IMR-90 (cell line): ENCODE results near the gene KRT73. TPM values are rescaled to one million over a fixed set of nuclear protein-coding genes. Genes with fewer than 3 reads are reported as not detected.

ENCODE experiments used
- ATAC-seq: fragments of 200-7000 bp; cut with Tn5 transposase; 2 replicates; pipeline ENCODE4 v1.9.1; 2020; ENCODE audit warnings: low read depth, mild to moderate bottlenecking, moderate library complexity
- BruUV-seq: library from RNA; stranded (reverse); fragments of 400-500 nt; replicated peaks from 2 replicates; lab custom pipeline; 2021; lab: Mats Ljungman, UMichigan
- CTCF ChIA-PET: fragments of 300-600 bp; formaldehyde crosslinking; extraction: SDS; loops from one replicate; lab custom pipeline; 2021; ENCODE audit warnings: antibody characterized with exemption; lab: Yijun Ruan, JAX
- POLR2A ChIA-PET: fragments of 300-600 bp; sonication (Branson Sonifier 250); formaldehyde crosslinking; loops from one replicate; lab custom pipeline; 2022; ENCODE audit warnings: antibody characterized with exemption; ENCODE audit not compliant: unreplicated experiment; lab: Charles Lee
- DNase-seq: peaks from one replicate; pipeline ENCODE4 v3.0.0; 2013
- H2AFZ ChIP-seq: replicated peaks from 2 replicates; pipeline ENCODE3; 2013; ENCODE audit warnings: low read length, mild to moderate bottlenecking; ENCODE audit not compliant: poor library complexity
- H2AK5ac ChIP-seq: 2 replicates; pipeline ENCODE4 v1.6.1; 2013; ENCODE audit warnings: low read depth, low read length, inconsistent platforms
- H2AK9ac ChIP-seq: replicated peaks from 2 replicates; pipeline ENCODE3; 2013; ENCODE audit warnings: mild to moderate bottlenecking, low read depth, low read length, moderate library complexity; ENCODE audit not compliant: poor library complexity
- H2BK120ac ChIP-seq: 2 replicates; pipeline ENCODE4 v1.6.1; 2013; ENCODE audit warnings: low read depth, low read length, inconsistent platforms
- H2BK15ac ChIP-seq: 3 replicates; pipeline ENCODE4 v1.6.1; 2013; ENCODE audit warnings: low read depth, low read length, inconsistent platforms
- H2BK20ac ChIP-seq: 2 replicates; pipeline ENCODE4 v1.6.1; 2013; ENCODE audit warnings: low read depth, mild to moderate bottlenecking, inconsistent platforms, low read length, moderate library complexity
- H2BK5ac ChIP-seq: 2 replicates; pipeline ENCODE4 v1.6.1; 2013; ENCODE audit warnings: mild to moderate bottlenecking, low read depth, low read length, inconsistent platforms; ENCODE audit not compliant: poor library complexity, severe bottlenecking
- H3K14ac ChIP-seq: replicated peaks from 2 replicates; pipeline ENCODE4 v1.6.1; 2013; ENCODE audit warnings: low read depth, low read length, inconsistent platforms
- H3K18ac ChIP-seq: 2 replicates; pipeline ENCODE4 v1.6.1; 2013; ENCODE audit warnings: low read depth, low read length, control low read depth
- H3K23ac ChIP-seq: 2 replicates; pipeline ENCODE4 v1.6.1; 2013; ENCODE audit warnings: low read depth, low read length, inconsistent platforms
- H3K27ac ChIP-seq: 2 replicates; pipeline ENCODE4 v1.5.1; 2013; ENCODE audit warnings: mild to moderate bottlenecking, control low read depth, low read length; ENCODE audit not compliant: insufficient read depth
- H3K27me3 ChIP-seq: 2 replicates; pipeline ENCODE4 v1.6.1; 2013; ENCODE audit warnings: low read length; ENCODE audit not compliant: control insufficient read depth, insufficient read depth
- H3K36me3 ChIP-seq: 2 replicates; pipeline ENCODE4 v1.6.1; 2013; ENCODE audit warnings: low read length, mixed read lengths; ENCODE audit not compliant: control insufficient read depth, insufficient read depth
- H3K4ac ChIP-seq: 2 replicates; pipeline ENCODE4 v1.6.1; 2013; ENCODE audit warnings: low read depth, low read length, inconsistent platforms
- H3K4me1 ChIP-seq: 2 replicates; pipeline ENCODE4 v1.6.1; 2013; ENCODE audit warnings: low read length, mixed read lengths; ENCODE audit not compliant: control insufficient read depth, insufficient read depth
- H3K4me2 ChIP-seq: 2 replicates; pipeline ENCODE4 v1.6.1; 2013; ENCODE audit warnings: low read depth, mild to moderate bottlenecking, control low read depth, low read length, moderate library complexity
- H3K4me3 ChIP-seq: 2 replicates; pipeline ENCODE4 v1.5.1; 2013; ENCODE audit warnings: low read depth, mild to moderate bottlenecking, control low read depth, low read length, moderate library complexity; ENCODE audit not compliant: insufficient read depth
- H3K56ac ChIP-seq: 2 replicates; pipeline ENCODE4 v1.6.1; 2013; ENCODE audit warnings: low read length, inconsistent platforms; ENCODE audit not compliant: insufficient read depth; ENCODE audit errors: extremely low read depth
- H3K79me1 ChIP-seq, 2 experiments: 2 replicates each; pipeline ENCODE4 v1.6.1; 2013; ENCODE audit warnings: low read length in 2 of 2, inconsistent platforms in 1 of 2, low read depth in 1 of 2
- H3K9ac ChIP-seq: 2 replicates; pipeline ENCODE4 v1.6.1; 2013; ENCODE audit warnings: low read depth, low read length, control low read depth
- H3K9me1 ChIP-seq: 2 replicates; pipeline ENCODE4 v1.6.1; 2013; ENCODE audit warnings: low read length, inconsistent platforms; ENCODE audit not compliant: insufficient read depth
- H3K9me3 ChIP-seq: 2 replicates; pipeline ENCODE4 v1.6.1; 2013; ENCODE audit warnings: low read length; ENCODE audit not compliant: control insufficient read depth, insufficient read depth
- H4K20me1 ChIP-seq: 2 replicates; pipeline ENCODE4 v1.6.1; 2013; ENCODE audit warnings: low read length, inconsistent platforms; ENCODE audit not compliant: insufficient read depth
- H4K5ac ChIP-seq: 2 replicates; pipeline ENCODE4 v1.6.1; 2013; ENCODE audit warnings: mild to moderate bottlenecking, low read depth, low read length, control low read depth
- H4K8ac ChIP-seq, 2 experiments: 2 replicates each; pipeline ENCODE4 v1.6.1; 2013; ENCODE audit warnings: low read depth in 2 of 2, low read length in 2 of 2, control low read depth in 1 of 2, inconsistent platforms in 1 of 2
- H4K91ac ChIP-seq: 2 replicates; pipeline ENCODE4 v1.6.1; 2013; ENCODE audit warnings: low read depth, low read length, inconsistent platforms; ENCODE audit not compliant: insufficient read depth
- BHLHE40 ChIP-seq: fragments of 150-350 bp; IDR thresholded peaks from 2 replicates; pipeline ENCODE4 v1.6.1; 2016; ENCODE audit warnings: mild to moderate bottlenecking, low read depth, low read length
- CEBPB ChIP-seq: IDR thresholded peaks from 2 replicates; pipeline ENCODE4 v1.6.1; 2012; ENCODE audit warnings: low read depth, low read length, improper control_type of control experiment
- CHD1 ChIP-seq: IDR thresholded peaks from 2 replicates; pipeline ENCODE4 v1.6.1; 2012; ENCODE audit warnings: low read depth, low read length, improper control_type of control experiment
- FOS ChIP-seq: fragments of 150-350 bp; IDR thresholded peaks from 2 replicates; pipeline ENCODE4 v1.6.1; 2016; ENCODE audit warnings: low read depth, low read length
- MAFK ChIP-seq: IDR thresholded peaks from 2 replicates; pipeline ENCODE4 v1.6.1; 2012; ENCODE audit warnings: low read depth, low read length, improper control_type of control experiment
- MAZ ChIP-seq: IDR thresholded peaks from 2 replicates; pipeline ENCODE4 v1.6.1; 2012; ENCODE audit warnings: low read depth, mild to moderate bottlenecking, low read length, improper control_type of control experiment, moderate library complexity, borderline replicate concordance
- MXI1 ChIP-seq: IDR thresholded peaks from 2 replicates; pipeline ENCODE4 v1.6.1; 2012; ENCODE audit warnings: low read depth, mild to moderate bottlenecking, low read length, moderate library complexity, borderline replicate concordance
- NFE2L2 ChIP-seq: fragments of 150-350 bp; IDR thresholded peaks from 2 replicates; pipeline ENCODE4 v1.6.1; 2016; ENCODE audit warnings: low read depth, mild to moderate bottlenecking, low read length
- POLR2A ChIP-seq: IDR thresholded peaks from 2 replicates; pipeline ENCODE4 v1.6.1; 2012; ENCODE audit warnings: mild to moderate bottlenecking, low read depth, low read length
- RAD21 ChIP-seq: IDR thresholded peaks from 2 replicates; pipeline ENCODE4 v1.6.1; 2012; ENCODE audit warnings: low read length, improper control_type of control experiment
- RCOR1 ChIP-seq: IDR thresholded peaks from 2 replicates; pipeline ENCODE4 v1.6.1; 2012; ENCODE audit warnings: mild to moderate bottlenecking, low read length, improper control_type of control experiment; ENCODE audit not compliant: insufficient replicate concordance
- RFX5 ChIP-seq: IDR thresholded peaks from 2 replicates; pipeline ENCODE4 v1.8.0; 2012; ENCODE audit warnings: low read depth, mild to moderate bottlenecking, low read length, moderate library complexity
- SMC3 ChIP-seq: fragments of 150-350 bp; IDR thresholded peaks from 2 replicates; pipeline ENCODE4 v1.6.1; 2016; ENCODE audit warnings: low read depth, mild to moderate bottlenecking, antibody characterized with exemption, low read length, moderate library complexity
- WGBS, 2 experiments: methylation state at CpG; one replicate each; pipeline versions ENCODE4 v1.1.5 to v1.1.7; 2013; ENCODE audit warnings: missing lambda C conversion rate in 2 of 2; ENCODE audit not compliant: insufficient read length in 1 of 2; ENCODE audit errors: extremely low coverage in 2 of 2; 5-methylcytosine and 5-hydroxymethylcytosine counted together
- dilution Hi-C: fragments of 300-500 bp; cut with HindIII; formaldehyde crosslinking; loops from one replicate; pipeline ENCODE4 v1.14.3; 2018; ENCODE audit warnings: low sequenced_read_pairs; ENCODE audit not compliant: unreplicated experiment
- in situ Hi-C: fragments of 300-500 bp; cut with MboI; formaldehyde crosslinking; loops from 3 replicates; pipeline ENCODE4 v1.14.3; 2019; ENCODE audit warnings: low sequenced_read_pairs, inconsistent platforms, mixed read lengths
- intact Hi-C: fragments of 100-400 bp; cut with micrococcal nuclease; formaldehyde crosslinking; loops from 2 replicates; pipeline ENCODE4 v1.10.0; 2022
- polyA plus RNA-seq, 3 experiments: library from polyadenylated mRNA; depleted of rRNA; stranded (reverse); fragments of >200 nt; gene quantifications; 2 replicates each; pipeline ENCODE4 v1.2.3, GENCODE V29; 2012; ENCODE audit warnings: low replicate concordance in 1 of 3
- total RNA-seq: library from RNA; depleted of rRNA; stranded (reverse); fragments of >200 nt; gene quantifications from 2 replicates; pipeline ENCODE4 v1.2.3, GENCODE V29; 2012
- TF ChIP-seq, protein P1 (sequence below): fragments of 150-350 bp; IDR thresholded peaks from 2 replicates; pipeline ENCODE4 v1.6.1; 2016; ENCODE audit warnings: low read depth, mild to moderate bottlenecking, low read length, moderate library complexity, borderline replicate concordance
- TF ChIP-seq, protein P2 (sequence below): conservative IDR thresholded peaks from 2 replicates; pipeline ENCODE4 v1.5.1; 2012; ENCODE audit warnings: mild to moderate bottlenecking, low read depth, low read length, improper control_type of control experiment
- TF ChIP-seq, protein P3 (sequence below): fragments of 150-350 bp; IDR thresholded peaks from 2 replicates; pipeline ENCODE4 v1.6.1; 2017; ENCODE audit warnings: mild to moderate bottlenecking, antibody characterized with exemption, low read length, low read depth

Gene KRT73
- total and polyA plus RNA-seq, 2 of the 4 experiments (the other 2 are of a cell fraction) = not detected

DNA sequence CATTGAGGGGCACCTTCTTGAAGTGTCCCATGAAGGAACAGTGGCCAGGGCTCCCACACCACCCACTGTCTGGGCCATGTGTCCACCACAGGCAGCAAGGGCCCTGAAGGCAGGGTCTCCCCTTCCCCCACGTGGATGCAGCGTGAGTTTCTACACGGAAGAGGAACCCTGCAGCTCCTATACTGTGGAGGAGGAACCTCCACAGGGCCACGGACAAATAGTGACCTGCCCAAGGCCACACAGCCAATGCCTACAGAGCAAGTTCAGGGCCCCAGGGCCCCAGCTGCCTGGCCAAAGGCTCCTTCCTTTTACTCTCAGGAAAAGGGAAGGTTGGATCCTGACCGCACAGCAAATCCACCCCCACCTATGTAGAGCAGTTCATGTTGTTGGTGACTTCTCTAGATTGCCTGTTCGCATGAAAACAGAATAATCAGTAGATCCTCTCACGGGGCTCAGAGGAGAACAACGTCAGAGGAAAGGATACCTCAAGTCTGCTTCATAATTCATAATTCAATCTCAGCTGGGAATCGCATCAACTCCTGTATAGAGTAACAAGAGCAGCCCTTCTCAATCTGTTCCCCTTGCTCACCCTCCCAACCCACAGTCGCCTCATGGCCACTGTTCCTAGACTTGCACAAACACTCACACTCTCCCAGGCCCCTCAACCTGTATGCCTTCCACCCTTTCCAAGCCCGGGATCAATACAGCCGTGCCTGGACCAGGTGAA is 11.1 kb upstream of the KRT73 start:
- Histone ChIP-seq H3K79me1 (no peaks in the 10 kb centered on the region), H4K91ac (no peak overlapping the region), H3K4me2 (no peak overlapping the region), H2BK120ac (no peak overlapping the region), H2AK9ac (no peak overlapping the region), H2BK15ac (no peak overlapping the region), H4K8ac (no peak overlapping the region), H3K4me3 (no peak overlapping the region), H2BK5ac (no peak overlapping the region), H2AFZ (no peak overlapping the region), H3K9me1 (no peaks in the 10 kb centered on the region), H2AK5ac (no peak overlapping the region), H3K9me3 (no peaks in the 10 kb centered on the region), H3K23ac (no peak overlapping the region), H3K4me1 (no peaks in the 10 kb centered on the region), H3K4ac (no peak overlapping the region), H3K27ac (no peak overlapping the region), H3K14ac (no peak overlapping the region), H2BK20ac (no peak overlapping the region), H3K9ac (no peak overlapping the region), H4K20me1 (no peaks in the 10 kb centered on the region; the same call in 1 of the 2 replicates), H3K27me3 (peaks cover 10% of the 10 kb centered on the region), H3K18ac (no peak overlapping the region), H4K5ac (no peak overlapping the region), H3K36me3 (no peaks in the 10 kb centered on the region), H3K56ac (no peak overlapping the region)
- intact Hi-C loops (no loop called here), in situ Hi-C loops (no loop called here), dilution Hi-C loops (no loop called here)
- CTCF ChIA-PET = no interaction called here
- POLR2A ChIA-PET = no interaction called here
- DNase-seq = no peak
- TF ChIP-seq RFX5 (no peak), RCOR1 (no peak), MXI1 (no peak), RAD21 (no peak), SMC3 (no peak), CHD1 (no peak), MAFK (no peak), BHLHE40 (no peak), MAZ (no peak), NFE2L2 (no peak), CEBPB (no peak), POLR2A (no peak), FOS (no peak)
- TF ChIP-seq, protein P1, sequence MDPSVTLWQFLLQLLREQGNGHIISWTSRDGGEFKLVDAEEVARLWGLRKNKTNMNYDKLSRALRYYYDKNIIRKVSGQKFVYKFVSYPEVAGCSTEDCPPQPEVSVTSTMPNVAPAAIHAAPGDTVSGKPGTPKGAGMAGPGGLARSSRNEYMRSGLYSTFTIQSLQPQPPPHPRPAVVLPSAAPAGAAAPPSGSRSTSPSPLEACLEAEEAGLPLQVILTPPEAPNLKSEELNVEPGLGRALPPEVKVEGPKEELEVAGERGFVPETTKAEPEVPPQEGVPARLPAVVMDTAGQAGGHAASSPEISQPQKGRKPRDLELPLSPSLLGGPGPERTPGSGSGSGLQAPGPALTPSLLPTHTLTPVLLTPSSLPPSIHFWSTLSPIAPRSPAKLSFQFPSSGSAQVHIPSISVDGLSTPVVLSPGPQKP = no peak
- TF ChIP-seq, protein P2, sequence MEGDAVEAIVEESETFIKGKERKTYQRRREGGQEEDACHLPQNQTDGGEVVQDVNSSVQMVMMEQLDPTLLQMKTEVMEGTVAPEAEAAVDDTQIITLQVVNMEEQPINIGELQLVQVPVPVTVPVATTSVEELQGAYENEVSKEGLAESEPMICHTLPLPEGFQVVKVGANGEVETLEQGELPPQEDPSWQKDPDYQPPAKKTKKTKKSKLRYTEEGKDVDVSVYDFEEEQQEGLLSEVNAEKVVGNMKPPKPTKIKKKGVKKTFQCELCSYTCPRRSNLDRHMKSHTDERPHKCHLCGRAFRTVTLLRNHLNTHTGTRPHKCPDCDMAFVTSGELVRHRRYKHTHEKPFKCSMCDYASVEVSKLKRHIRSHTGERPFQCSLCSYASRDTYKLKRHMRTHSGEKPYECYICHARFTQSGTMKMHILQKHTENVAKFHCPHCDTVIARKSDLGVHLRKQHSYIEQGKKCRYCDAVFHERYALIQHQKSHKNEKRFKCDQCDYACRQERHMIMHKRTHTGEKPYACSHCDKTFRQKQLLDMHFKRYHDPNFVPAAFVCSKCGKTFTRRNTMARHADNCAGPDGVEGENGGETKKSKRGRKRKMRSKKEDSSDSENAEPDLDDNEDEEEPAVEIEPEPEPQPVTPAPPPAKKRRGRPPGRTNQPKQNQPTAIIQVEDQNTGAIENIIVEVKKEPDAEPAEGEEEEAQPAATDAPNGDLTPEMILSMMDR = no peak
- TF ChIP-seq, protein P3, sequence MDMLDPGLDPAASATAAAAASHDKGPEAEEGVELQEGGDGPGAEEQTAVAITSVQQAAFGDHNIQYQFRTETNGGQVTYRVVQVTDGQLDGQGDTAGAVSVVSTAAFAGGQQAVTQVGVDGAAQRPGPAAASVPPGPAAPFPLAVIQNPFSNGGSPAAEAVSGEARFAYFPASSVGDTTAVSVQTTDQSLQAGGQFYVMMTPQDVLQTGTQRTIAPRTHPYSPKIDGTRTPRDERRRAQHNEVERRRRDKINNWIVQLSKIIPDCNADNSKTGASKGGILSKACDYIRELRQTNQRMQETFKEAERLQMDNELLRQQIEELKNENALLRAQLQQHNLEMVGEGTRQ = no peak
- 51% methylated on average over 4 of the region's 12 CpGs; no CpG with 5 or more reads in 1 of the 2 experiments for WGBS, 2 experiments
- ATAC-seq = no peak
- no TSS peak for BruUV-seq
